Measurements from ENCODE around the gene PACSIN2. TPM values are rescaled to one million over a fixed set of nuclear protein-coding genes. Genes with fewer than 3 reads are reported as not detected.

Gene PACSIN2
- total and polyA plus RNA-seq, 8 donors = 63.4 to 149 (median 66.2) TPM

- H3K36me3 ChIP-seq = no peaks in the 10 kb centered on the region
- H3K27me3 ChIP-seq = no peaks in the 10 kb centered on the region
- no peaks in the 10 kb centered on the region for H3K9me3 ChIP-seq
- DNase-seq (no peak), ATAC-seq (no peak)
- peaks cover 63 to 94% of the 10 kb centered on the region in 2 donors for H3K4me1 ChIP-seq
- peak overlapping the region; percentile 91 to 92 for H3K27ac ChIP-seq
- intact Hi-C loops (cut with DNase I) = no loop called here
- no peak overlapping the region for H3K4me3 ChIP-seq
- TF ChIP-seq CTCF (IDR thresholded peaks at IDR 0.05) = no peak
These were observed 82.8 kb downstream of the PACSIN2 start for GRCh38 chr22:42932197-42932519.

- peaks cover 65 to 94% of the 10 kb centered on the region in 2 donors for H3K4me1 ChIP-seq
- TF ChIP-seq CTCF (IDR thresholded peaks at IDR 0.05) = no peak
- H3K36me3 ChIP-seq = no peaks in the 10 kb centered on the region
- H3K27me3 ChIP-seq = no peaks in the 10 kb centered on the region
- intact Hi-C loops (cut with DNase I) = no loop called here
- H3K4me3 ChIP-seq = peak overlapping the region in 1 of 2 donors; percentile 4
- ATAC-seq (peak; percentile 9), DNase-seq (no peak)
- no peaks in the 10 kb centered on the region for H3K9me3 ChIP-seq
- peak overlapping the region; percentile 91 to 92 for H3K27ac ChIP-seq
These were observed 83.3 kb downstream of the PACSIN2 start for GRCh38 chr22:42931421-42932196.

- Histone ChIP-seq H3K4me1 (peaks cover 69 to 94% of the 10 kb centered on the region in 2 donors), H3K36me3 (no peaks in the 10 kb centered on the region)
These were observed 84.0 kb downstream of the PACSIN2 start for GRCh38 chr22:42930810-42931420.

GRCh38 chr22:42929838-42930155 lies 85.2 kb downstream of the PACSIN2 start:
- intact Hi-C loops (cut with DNase I) = no loop called here
- H3K4me1 ChIP-seq = peaks cover 65 to 87% of the 10 kb centered on the region in 2 donors

More at GRCh38 chr22:42930810-42931420, 84.0 kb downstream of the PACSIN2 start:
- TF ChIP-seq CTCF (IDR thresholded peaks at IDR 0.05) = no peak
- no peak for DNase-seq
- Histone ChIP-seq H3K27me3 (no peaks in the 10 kb centered on the region), H3K4me3 (peak overlapping the region in 1 of 2 donors; percentile 4), H3K27ac (peak overlapping the region; percentile 91 to 92), H3K9me3 (no peaks in the 10 kb centered on the region)
- intact Hi-C loops (cut with DNase I) = no loop called here
- no peak for ATAC-seq

More at GRCh38 chr22:42929838-42930155, 85.2 kb downstream of the PACSIN2 start:
- ATAC-seq (no peak), DNase-seq (no peak)
- Histone ChIP-seq H3K36me3 (no peaks in the 10 kb centered on the region), H3K27me3 (no peaks in the 10 kb centered on the region), H3K4me3 (no peak overlapping the region), H3K9me3 (no peaks in the 10 kb centered on the region), H3K27ac (peak overlapping the region; percentile 21 to 91)
- TF ChIP-seq CTCF (IDR thresholded peaks at IDR 0.05) = no peak

Measured in left lung (tissue), 10 donors.